ENCODE results near the gene CACNG1. TPM values are rescaled to one million over a fixed set of nuclear protein-coding genes. Genes with fewer than 3 reads are reported as not detected.

CACNG1 gene
- not detected in 2 replicates for total RNA-seq
- not detected in 2 replicates for polyA plus RNA-seq
- polyA plus RNA-seq (2011; cell fraction: cytosol; rRNA removed), result not detected in 2 replicates
- not detected in 2 replicates for polyA plus RNA-seq (2011; cell fraction: nucleus; rRNA removed)
- polyA plus RNA-seq (2012), result not detected in 2 replicates
- polyA minus RNA-seq, result not detected in 2 replicates
- polyA minus RNA-seq (2011; cell fraction: cytosol; rRNA and poly(A)+ RNA removed), result not detected
- polyA minus RNA-seq (2011; cell fraction: nucleus; rRNA and poly(A)+ RNA removed), result not detected in 2 replicates
- not detected for Bru-seq, nascent RNA
- BruChase-seq, experiment 1, labeled RNA remaining after a 6-hour chase, result not detected
- BruChase-seq, experiment 2, labeled RNA remaining after a 2-hour chase, result not detected
- long read RNA-seq, result 0 reads

- peaks cover 2% of the 10 kb centered on the region for H3K9me3 ChIP-seq (replicated peaks; ENCODE audit: control insufficient read depth, insufficient read depth, low read length)
- no peak within 1 kb of the TSS for H3K4me2 ChIP-seq (ENCODE audit: insufficient read depth, low read length)
- no peaks in the 10 kb centered on the region for H3K79me2 ChIP-seq (ENCODE audit: control insufficient read depth, insufficient read depth, low read length)
- FAIRE-seq, result no peak
- no peak within 1 kb of the TSS for H3K27ac ChIP-seq (ENCODE audit: insufficient read depth, low read depth, low read length)
- no peaks in the 10 kb centered on the region for H4K20me1 ChIP-seq (replicated peaks; ENCODE audit: control insufficient read depth, extremely low read depth, insufficient read depth, low read length)
- no peak within 1 kb of the TSS for H3K4me3 ChIP-seq (replicated peaks in 1 of 3; ENCODE audit: insufficient read depth in 1 of 3, low read depth in 1 of 3, low read length in 3 of 3)
- no peak within 1 kb of the TSS for H3K9ac ChIP-seq (replicated peaks; ENCODE audit: extremely low read depth, insufficient read depth, low read length)
- intact Hi-C loops (cut with micrococcal nuclease) (no loop called here), dilution Hi-C loops (cut with MboI; ENCODE audit: extremely low pct_ligation_motif_present, low sequenced_read_pairs) (no loop called here)
- CTCF ChIA-PET, result no interaction called here
- H3K4me1 ChIP-seq (ENCODE audit: control insufficient read depth, extremely low read depth, insufficient read depth, low read length), result no peaks in the 10 kb centered on the region
- TF ChIP-seq POLR2AphosphoS5 (IDR thresholded peaks at IDR 0.05; ENCODE audit: insufficient read depth, low read depth, low read length) (no peak), FOS (IDR thresholded peaks at IDR 0.05; ENCODE audit: borderline replicate concordance, insufficient read depth, low read length) (no peak), MYC (IDR thresholded peaks at IDR 0.05; ENCODE audit: low read depth, low read length) (no peak), JUN (IDR thresholded peaks at IDR 0.05; ENCODE audit: borderline replicate concordance, insufficient read depth, insufficient read length, low read depth) (no peak), EZH2 (IDR thresholded peaks at IDR 0.05; ENCODE audit: borderline replicate concordance, low read depth, low read length, severe bottlenecking) (no peak)
- no peak within 1 kb of the TSS for H2AFZ ChIP-seq (ENCODE audit: low read depth, low read length)
- no peak for DNase-seq (ENCODE audit: low read depth, low spot score)
- POLR2A ChIA-PET, result no interaction called here
- no TSS peak for BruUV-seq (replicated peaks)
- H3K9me1 ChIP-seq (replicated peaks; ENCODE audit: control insufficient read depth, extremely low read depth, insufficient read depth, low read length), result no peaks in the 10 kb centered on the region
- no peaks in the 10 kb centered on the region for H3K27me3 ChIP-seq (ENCODE audit: control insufficient read depth in 2 of 2, insufficient read depth in 2 of 2, low read length in 2 of 2)
- H3K36me3 ChIP-seq (ENCODE audit: control insufficient read depth in 2 of 2, extremely low read depth in 1 of 2, insufficient read depth in 2 of 2, low read length in 2 of 2), result no peaks in the 10 kb centered on the region
Observed at GRCh38 chr17:67044016-67044772, at the start of gene CACNG1. TSS of gene CACNG1 (plus strand) at chr17:67044554. CDS start at chr17:67044661, 107 bp downstream.

Measured in endothelial cell of umbilical vein (primary cell).